HCT116 (cell line): ENCODE data around the gene GPR157. TPM values are rescaled to one million over a fixed set of nuclear protein-coding genes. Genes with fewer than 3 reads are reported as not detected.

Experiments used
- ATAC-seq: fragments of 200-7000 bp; cut with Tn5 transposase; 2 replicates; pipeline ENCODE4 v1.9.1; 2020; ENCODE audit warnings: mild to moderate bottlenecking, moderate library complexity
- BruUV-seq: library from RNA; stranded (reverse); fragments of 400-500 nt; replicated peaks from 2 replicates; lab custom pipeline; 2021; lab: Mats Ljungman, UMichigan
- CTCF ChIA-PET: fragments of 300-600 bp; sonication (Branson Sonifier 250); formaldehyde crosslinking; loops from one replicate; lab custom pipeline; 2021; ENCODE audit warnings: antibody characterized with exemption; lab: Charles Lee
- POLR2A ChIA-PET: fragments of 300-600, 350-600 bp; sonication (Branson Sonifier 250); formaldehyde crosslinking; loops from one replicate; lab custom pipeline; 2021; ENCODE audit warnings: antibody characterized with exemption; lab: Charles Lee
- RAD21 ChIA-PET, 2 experiments: fragments of 300-600 bp; sonication (Branson Sonifier 250); formaldehyde crosslinking; loops; one replicate each; lab custom pipeline; 2023; ENCODE audit warnings: low total read pairs in 2 of 2; ENCODE audit not compliant: uncharacterized antibody in 2 of 2, unreplicated experiment in 2 of 2, low non-redundant PET in 1 of 2; lab: Charles Lee
- DNase-seq: peaks from one replicate; pipeline ENCODE4 v3.0.0-alpha.2; 2010; ENCODE audit warnings: low read depth, low spot score
- H2AFZ ChIP-seq: fragments of 200-600 bp; shearing (Covaris generic), sonication (generic); 2 replicates; pipeline ENCODE4 v1.6.1; 2017; ENCODE audit warnings: low read depth, mixed run types, mixed read lengths, antibody characterized with exemption, low read length; ENCODE audit not compliant: poor library complexity, severe bottlenecking
- H3K27ac ChIP-seq: 2 replicates; pipeline ENCODE4 v1.5.1; 2012; ENCODE audit warnings: low read depth, low read length
- H3K27me3 ChIP-seq: fragments of 200-600 bp; sonication (generic); 2 replicates; pipeline ENCODE4 v1.6.1; 2016; ENCODE audit warnings: mixed run types, low read length, mixed read lengths; ENCODE audit not compliant: insufficient read depth
- H3K36me3 ChIP-seq, 2 experiments: fragments of 200-500 bp in 1 of 2; fragments of 200-600 bp in 1 of 2; sonication (Bioruptor generic) in 1 of 2; sonication (generic) in 1 of 2; 2 replicates each; pipeline versions ENCODE4 v1.5.1 to v1.6.1; 2014 to 2016; ENCODE audit warnings: low read length in 2 of 2, inconsistent platforms in 1 of 2, mixed read lengths in 1 of 2, mixed run types in 1 of 2; ENCODE audit not compliant: insufficient read depth in 2 of 2, control insufficient read depth in 1 of 2
- H3K4me1 ChIP-seq, 2 experiments: fragments of 200-600 bp in 1 of 2; sonication (generic) in 1 of 2; 2 replicates each; pipeline versions ENCODE4 v1.5.1 to v1.6.1; 2012 to 2017; ENCODE audit warnings: low read length in 2 of 2, inconsistent platforms in 1 of 2, mild to moderate bottlenecking in 1 of 2, mixed read lengths in 1 of 2, mixed run types in 1 of 2, moderate library complexity in 1 of 2; ENCODE audit not compliant: insufficient read depth in 2 of 2, control insufficient read depth in 1 of 2
- H3K4me2 ChIP-seq: fragments of 200-600 bp; sonication (generic); 2 replicates; pipeline ENCODE4 v1.6.1; 2017; ENCODE audit warnings: mixed run types, low read length, mixed read lengths
- H3K4me3 ChIP-seq, 2 experiments: fragments of 200-600 bp in 1 of 2; sonication (generic) in 1 of 2; replicated peaks in 1 of 2; 2 replicates each; pipeline ENCODE4 v1.5.1; 2011 to 2016; ENCODE audit warnings: low read length in 2 of 2, control low read depth in 1 of 2, low read depth in 1 of 2, mild to moderate bottlenecking in 1 of 2, mixed read lengths in 1 of 2, mixed run types in 1 of 2
- H3K79me2 ChIP-seq: fragments of 200-600 bp; sonication (generic); 2 replicates; pipeline ENCODE4 v1.6.1; 2017; ENCODE audit warnings: mild to moderate bottlenecking, mixed run types, low read length, moderate library complexity, mixed read lengths; ENCODE audit not compliant: insufficient read depth
- H3K9ac ChIP-seq: fragments of 200-600 bp; sonication (generic); 2 replicates; pipeline ENCODE4 v1.6.1; 2016; ENCODE audit warnings: low read length, mixed read lengths
- H3K9me2 ChIP-seq: fragments of 200-600 bp; sonication (generic), shearing (Covaris generic); 2 replicates; pipeline ENCODE4 v1.6.1; 2017; ENCODE audit warnings: mixed run types, mild to moderate bottlenecking, moderate library complexity; ENCODE audit not compliant: insufficient read depth
- H3K9me3 ChIP-seq, 2 experiments: fragments of 200-500 bp in 1 of 2; fragments of 200-600 bp in 1 of 2; sonication (Bioruptor generic) in 1 of 2; sonication (generic) in 1 of 2; 2 replicates each; pipeline ENCODE4 v1.6.1; 2014 to 2017; ENCODE audit warnings: low read length in 2 of 2, mixed read lengths in 2 of 2, inconsistent platforms in 1 of 2, low read depth in 1 of 2, mild to moderate bottlenecking in 1 of 2, mixed run types in 1 of 2, moderate library complexity in 1 of 2; ENCODE audit not compliant: control insufficient read depth in 1 of 2, insufficient read depth in 1 of 2
- H4K20me1 ChIP-seq: fragments of 200-600 bp; sonication (generic), shearing (Covaris generic); 2 replicates; pipeline ENCODE4 v1.6.1; 2017; ENCODE audit warnings: mixed run types, mild to moderate bottlenecking, moderate library complexity; ENCODE audit not compliant: insufficient read depth
- EGR1 ChIP-seq: IDR thresholded peaks from 2 replicates; pipeline ENCODE4 v1.6.1; 2012; ENCODE audit warnings: low read depth
- ELF1 ChIP-seq: IDR thresholded peaks from 2 replicates; pipeline ENCODE4 v1.6.1; 2012; ENCODE audit warnings: low read depth, borderline replicate concordance
- POLR2A ChIP-seq: IDR thresholded peaks from 2 replicates; pipeline ENCODE4 v1.7.0; 2011; ENCODE audit warnings: borderline replicate concordance; ENCODE audit not compliant: insufficient read depth, insufficient read length; ENCODE audit errors: extremely low read depth
- RAD21 ChIP-seq: IDR thresholded peaks from 2 replicates; pipeline ENCODE4 v1.6.1; 2012; ENCODE audit warnings: low read depth, mild to moderate bottlenecking
- SIN3A ChIP-seq: IDR thresholded peaks from 2 replicates; pipeline ENCODE4 v1.6.1; 2012; ENCODE audit warnings: low read depth
- SP1 ChIP-seq: IDR thresholded peaks from 2 replicates; pipeline ENCODE4 v1.6.1; 2012; ENCODE audit warnings: low read depth
- SRF ChIP-seq: IDR thresholded peaks from 2 replicates; pipeline ENCODE4 v1.6.1; 2012; ENCODE audit warnings: low read depth
- TCF7L2 ChIP-seq: IDR thresholded peaks from 2 replicates; pipeline ENCODE4 v1.7.0; 2011; ENCODE audit warnings: borderline replicate concordance, inconsistent platforms; ENCODE audit not compliant: insufficient read depth, insufficient read length; ENCODE audit errors: extremely low read depth
- ZNF274 ChIP-seq: fragments of 200-500 bp; sonication (Bioruptor generic); IDR thresholded peaks from 2 replicates; pipeline ENCODE4 v1.6.1; 2014; ENCODE audit warnings: mild to moderate bottlenecking, low read depth, low read length, inconsistent platforms
- intact Hi-C: fragments of 100-400 bp; cut with micrococcal nuclease; formaldehyde crosslinking; loops from 2 replicates; pipeline ENCODE4 v1.10.0; 2022
- total RNA-seq: library from RNA; stranded (reverse); gene quantifications from one replicate; pipeline ENCODE4 v1.2.1, GENCODE V29; 2021; ENCODE audit not compliant: unreplicated experiment
- TF ChIP-seq, protein P1 (sequence below): IDR thresholded peaks from 2 replicates; pipeline ENCODE4 v1.6.1; 2012; ENCODE audit warnings: low read depth
- TF ChIP-seq, protein P2 (sequence below): IDR thresholded peaks from 2 replicates; pipeline ENCODE4 v1.6.1; 2012
- TF ChIP-seq, protein P3 (sequence below), 3 experiments: fragments of 200-600 bp in 1 of 3; sonication (generic) in 1 of 3; IDR thresholded peaks in 2 of 3; conservative IDR thresholded peaks in 1 of 3; 2 replicates each; pipeline ENCODE4 v1.5.1; 2012 to 2017; ENCODE audit warnings: low read depth in 2 of 3, low read length in 2 of 3, antibody characterized with exemption in 1 of 3, borderline replicate concordance in 1 of 3, control low read depth in 1 of 3, mild to moderate bottlenecking in 1 of 3, mixed read lengths in 1 of 3, mixed run types in 1 of 3, moderate library complexity in 1 of 3; ENCODE audit not compliant: insufficient read depth in 1 of 3

Gene GPR157
- total RNA-seq, 1 experiment from 2014 or later: 7.7 TPM

DNA sequence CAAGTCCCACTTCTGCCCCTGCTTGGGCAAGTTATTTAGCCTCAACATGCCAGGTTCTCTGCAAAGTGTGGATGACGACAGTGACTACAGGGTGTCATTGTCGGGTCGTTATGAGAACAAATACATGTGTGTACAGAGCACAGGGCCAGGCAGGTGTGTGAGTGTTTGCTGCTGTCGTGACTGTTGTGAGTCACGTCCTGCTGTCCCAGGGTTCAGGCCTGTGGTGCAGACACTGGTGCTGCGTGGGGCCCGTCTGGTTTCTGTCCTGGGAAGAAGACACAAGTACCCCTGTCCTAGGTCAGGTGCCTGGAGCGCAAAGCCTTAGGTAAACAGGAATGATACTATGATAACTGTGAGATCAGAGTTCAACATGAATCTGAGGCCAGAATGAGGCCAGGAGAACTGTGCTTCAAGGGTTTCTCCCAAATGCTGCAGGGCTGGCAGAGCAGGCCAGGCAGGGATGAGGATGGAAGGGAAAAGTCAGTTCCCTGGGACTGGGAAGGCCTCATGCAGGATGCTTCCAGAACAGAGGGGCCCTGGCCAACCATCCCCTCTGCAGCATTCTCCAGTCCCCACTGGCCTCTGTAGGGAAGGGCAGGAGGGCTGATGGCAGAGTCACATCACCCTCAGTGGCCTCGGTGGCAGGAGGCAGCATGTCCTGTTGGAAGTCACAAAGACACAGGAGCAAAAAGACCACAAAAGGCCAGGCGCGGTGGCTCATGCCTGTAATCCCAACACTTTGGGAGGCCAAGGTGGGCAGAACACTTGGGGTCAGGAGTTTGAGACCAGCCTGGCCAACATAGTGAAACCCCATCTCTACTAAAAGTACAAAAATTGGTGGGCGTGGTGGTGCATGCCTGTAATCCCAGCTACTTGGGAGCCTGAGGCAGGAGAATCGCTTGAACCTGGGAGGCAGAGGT is 15.7 kb downstream of the GPR157 start:
- Histone ChIP-seq H3K4me2 (no peak overlapping the region), H3K4me1 (peaks cover 0 to 3% of the 10 kb centered on the region in 2 experiments; a peak in 2 of 4 replicates), H3K9me3 (no peaks in the 10 kb centered on the region), H3K9me2 (no peaks in the 10 kb centered on the region), H3K27ac (no peak overlapping the region), H2AFZ (no peak overlapping the region), H4K20me1 (no peaks in the 10 kb centered on the region), H3K27me3 (no peaks in the 10 kb centered on the region), H3K79me2 (no peaks in the 10 kb centered on the region; the same call in 1 of the 2 replicates), H3K4me3 (no peak overlapping the region), H3K9ac (no peak overlapping the region), H3K36me3 (no peaks in the 10 kb centered on the region)
- TF ChIP-seq TCF7L2 (no peak), ELF1 (no peak), SP1 (no peak), EGR1 (no peak)
- ChIA-PET CTCF (interaction anchor here (0.7 kb wide), 1 partner anchor 22 kb away, joined by 3 read pairs; no protein-coding TSS in a partner anchor), POLR2A (no interaction called here), RAD21 (no interaction called here)
- BruUV-seq: no TSS peak
- intact Hi-C loops: loop anchor here (5.0 kb wide), 1 partner anchor 379 kb away; no protein-coding TSS in a partner anchor
- DNase-seq (no peak), ATAC-seq (no peak)

DNA sequence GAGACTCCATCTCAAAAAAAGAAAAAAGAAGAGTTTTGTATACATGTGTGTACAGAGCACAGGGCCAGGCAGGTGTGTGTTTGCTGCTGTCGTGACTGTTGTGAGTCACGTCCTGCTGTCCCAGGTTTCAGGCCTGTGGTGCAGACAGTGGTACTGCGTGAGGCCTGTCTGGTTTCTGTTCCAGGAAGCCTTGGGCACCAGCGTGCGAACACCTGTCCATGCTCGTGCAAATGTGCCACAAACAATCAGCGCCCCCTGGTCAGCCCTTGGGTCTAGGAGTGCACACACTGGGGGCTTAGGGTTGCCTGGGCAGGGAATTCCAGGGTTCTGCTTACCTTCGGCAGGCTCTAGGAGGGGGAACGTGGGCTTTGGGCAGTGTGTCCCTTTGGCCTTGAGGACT is 16.9 kb downstream of the GPR157 start:
- Histone ChIP-seq H3K4me3 (no peak overlapping the region), H3K4me2 (no peak overlapping the region), H4K20me1 (no peaks in the 10 kb centered on the region), H2AFZ (no peak overlapping the region), H3K27ac (no peak overlapping the region), H3K9ac (no peak overlapping the region), H3K27me3 (no peaks in the 10 kb centered on the region), H3K4me1 (peaks cover 0 to 3% of the 10 kb centered on the region in 2 experiments; a peak in 2 of 4 replicates), H3K9me3 (no peaks in the 10 kb centered on the region), H3K36me3 (no peaks in the 10 kb centered on the region), H3K79me2 (no peaks in the 10 kb centered on the region), H3K9me2 (no peaks in the 10 kb centered on the region)
- DNase-seq: no peak
- ChIA-PET POLR2A (interaction anchor here (1.6 kb wide), 1 partner anchor 85 kb away, joined by 6 read pairs; no protein-coding TSS in a partner anchor), RAD21 (interaction anchor here in 1 of 2 experiments (0.7 kb wide), 1 partner anchor 30 kb away, joined by 3 read pairs; no protein-coding TSS in a partner anchor), CTCF (interaction anchor here (1.8 to 3.3 kb wide), 5 partner anchors 10 to 379 kb away, joined by 7 to 54 read pairs (median 13); partner anchors contain the start of gene H6PD)
- no peak for ATAC-seq
- BruUV-seq: no TSS peak
- intact Hi-C loops: loop anchor here (2.0 to 5.0 kb wide), 2 partner anchors 139 to 380 kb away; no protein-coding TSS in a partner anchor
- TF ChIP-seq SIN3A (no peak), ZNF274 (no peak), RAD21 (no peak), ELF1 (no peak), POLR2A (no peak), SRF (no peak), SP1 (no peak), EGR1 (no peak)
- TF ChIP-seq, protein P1, sequence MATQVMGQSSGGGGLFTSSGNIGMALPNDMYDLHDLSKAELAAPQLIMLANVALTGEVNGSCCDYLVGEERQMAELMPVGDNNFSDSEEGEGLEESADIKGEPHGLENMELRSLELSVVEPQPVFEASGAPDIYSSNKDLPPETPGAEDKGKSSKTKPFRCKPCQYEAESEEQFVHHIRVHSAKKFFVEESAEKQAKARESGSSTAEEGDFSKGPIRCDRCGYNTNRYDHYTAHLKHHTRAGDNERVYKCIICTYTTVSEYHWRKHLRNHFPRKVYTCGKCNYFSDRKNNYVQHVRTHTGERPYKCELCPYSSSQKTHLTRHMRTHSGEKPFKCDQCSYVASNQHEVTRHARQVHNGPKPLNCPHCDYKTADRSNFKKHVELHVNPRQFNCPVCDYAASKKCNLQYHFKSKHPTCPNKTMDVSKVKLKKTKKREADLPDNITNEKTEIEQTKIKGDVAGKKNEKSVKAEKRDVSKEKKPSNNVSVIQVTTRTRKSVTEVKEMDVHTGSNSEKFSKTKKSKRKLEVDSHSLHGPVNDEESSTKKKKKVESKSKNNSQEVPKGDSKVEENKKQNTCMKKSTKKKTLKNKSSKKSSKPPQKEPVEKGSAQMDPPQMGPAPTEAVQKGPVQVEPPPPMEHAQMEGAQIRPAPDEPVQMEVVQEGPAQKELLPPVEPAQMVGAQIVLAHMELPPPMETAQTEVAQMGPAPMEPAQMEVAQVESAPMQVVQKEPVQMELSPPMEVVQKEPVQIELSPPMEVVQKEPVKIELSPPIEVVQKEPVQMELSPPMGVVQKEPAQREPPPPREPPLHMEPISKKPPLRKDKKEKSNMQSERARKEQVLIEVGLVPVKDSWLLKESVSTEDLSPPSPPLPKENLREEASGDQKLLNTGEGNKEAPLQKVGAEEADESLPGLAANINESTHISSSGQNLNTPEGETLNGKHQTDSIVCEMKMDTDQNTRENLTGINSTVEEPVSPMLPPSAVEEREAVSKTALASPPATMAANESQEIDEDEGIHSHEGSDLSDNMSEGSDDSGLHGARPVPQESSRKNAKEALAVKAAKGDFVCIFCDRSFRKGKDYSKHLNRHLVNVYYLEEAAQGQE: no peak
- TF ChIP-seq, protein P2, sequence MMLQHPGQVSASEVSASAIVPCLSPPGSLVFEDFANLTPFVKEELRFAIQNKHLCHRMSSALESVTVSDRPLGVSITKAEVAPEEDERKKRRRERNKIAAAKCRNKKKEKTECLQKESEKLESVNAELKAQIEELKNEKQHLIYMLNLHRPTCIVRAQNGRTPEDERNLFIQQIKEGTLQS: no peak
- TF ChIP-seq, protein P3, sequence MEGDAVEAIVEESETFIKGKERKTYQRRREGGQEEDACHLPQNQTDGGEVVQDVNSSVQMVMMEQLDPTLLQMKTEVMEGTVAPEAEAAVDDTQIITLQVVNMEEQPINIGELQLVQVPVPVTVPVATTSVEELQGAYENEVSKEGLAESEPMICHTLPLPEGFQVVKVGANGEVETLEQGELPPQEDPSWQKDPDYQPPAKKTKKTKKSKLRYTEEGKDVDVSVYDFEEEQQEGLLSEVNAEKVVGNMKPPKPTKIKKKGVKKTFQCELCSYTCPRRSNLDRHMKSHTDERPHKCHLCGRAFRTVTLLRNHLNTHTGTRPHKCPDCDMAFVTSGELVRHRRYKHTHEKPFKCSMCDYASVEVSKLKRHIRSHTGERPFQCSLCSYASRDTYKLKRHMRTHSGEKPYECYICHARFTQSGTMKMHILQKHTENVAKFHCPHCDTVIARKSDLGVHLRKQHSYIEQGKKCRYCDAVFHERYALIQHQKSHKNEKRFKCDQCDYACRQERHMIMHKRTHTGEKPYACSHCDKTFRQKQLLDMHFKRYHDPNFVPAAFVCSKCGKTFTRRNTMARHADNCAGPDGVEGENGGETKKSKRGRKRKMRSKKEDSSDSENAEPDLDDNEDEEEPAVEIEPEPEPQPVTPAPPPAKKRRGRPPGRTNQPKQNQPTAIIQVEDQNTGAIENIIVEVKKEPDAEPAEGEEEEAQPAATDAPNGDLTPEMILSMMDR (IDR thresholded peaks at IDR 0.05 in 2 of 3, conservative IDR thresholded peaks at IDR 0.05 in 1 of 3; ENCODE audit: borderline replicate concordance in 1 of 3, insufficient read depth in 1 of 3, low read depth in 2 of 3, low read length in 2 of 3): no peak
